Type B pancreatic cell (in vitro differentiated cells): Measurements from ENCODE around the gene SRRD. TPM values are rescaled to one million over a fixed set of nuclear protein-coding genes. Genes with fewer than 3 reads are reported as not detected.

ENCODE experiments used
- DNase-seq: peaks from one replicate; pipeline ENCODE4 v3.0.0; 2021; ENCODE audit warnings: mixed read lengths; ENCODE audit not compliant: unreplicated experiment; ENCODE audit errors: extremely low spot score
- H3K27ac Mint-ChIP-seq: 2 replicates; pipeline ENCODE4 v1.8.0; 2021; ENCODE audit warnings: mild to moderate bottlenecking, mixed read lengths
- H3K27me3 Mint-ChIP-seq: 2 replicates; pipeline ENCODE4 v1.8.0; 2021; ENCODE audit warnings: mixed read lengths
- H3K36me3 Mint-ChIP-seq: 2 replicates; pipeline ENCODE4 v1.8.0; 2021; ENCODE audit warnings: mixed read lengths
- H3K4me1 Mint-ChIP-seq: one replicate; pipeline ENCODE4 v1.8.0; 2021; ENCODE audit warnings: mixed read lengths; ENCODE audit not compliant: unreplicated experiment
- H3K4me3 Mint-ChIP-seq: 2 replicates; pipeline ENCODE4 v1.8.0; 2021; ENCODE audit warnings: mild to moderate bottlenecking, mixed read lengths
- H3K9me3 Mint-ChIP-seq: 2 replicates; pipeline ENCODE4 v1.8.0; 2021; ENCODE audit warnings: mixed read lengths
- CTCF ChIP-seq: fragments of 200-600 bp; sonication (generic); conservative IDR thresholded peaks from 2 replicates; pipeline ENCODE4 v1.5.0; 2021; ENCODE audit warnings: antibody characterized with exemption, mild to moderate bottlenecking
- total RNA-seq: library from RNA; stranded (reverse); gene quantifications from 2 replicates; pipeline ENCODE4 v1.2.1, GENCODE V29; 2021; ENCODE audit warnings: low replicate concordance

SRRD gene
- total RNA-seq, 1 donor from 2014 or later: 27.7 TPM

- no peak for TF ChIP-seq CTCF
- Mint-ChIP-seq H3K9me3 (no peaks in the 10 kb centered on the region), H3K4me3 (no peak overlapping the region), H3K27me3 (no peaks in the 10 kb centered on the region), H3K27ac (no peak overlapping the region), H3K36me3 (peaks cover 3% of the 10 kb centered on the region), H3K4me1 (no peaks in the 10 kb centered on the region)
- DNase-seq: no peak
Observed at GRCh38 chr22:26452236-26453016, 31.3 kb upstream of the SRRD start.

- no peak overlapping the region for H3K27ac Mint-ChIP-seq
- no peaks in the 10 kb centered on the region for H3K9me3 Mint-ChIP-seq
- no peak overlapping the region for H3K4me3 Mint-ChIP-seq
- DNase-seq: no peak
- no peak for TF ChIP-seq CTCF
- no peaks in the 10 kb centered on the region for H3K4me1 Mint-ChIP-seq
- H3K27me3 Mint-ChIP-seq: no peaks in the 10 kb centered on the region
- peaks cover 3% of the 10 kb centered on the region for H3K36me3 Mint-ChIP-seq
Observed at GRCh38 chr22:26453216-26453615, 30.5 kb upstream of the SRRD start.

DNA sequence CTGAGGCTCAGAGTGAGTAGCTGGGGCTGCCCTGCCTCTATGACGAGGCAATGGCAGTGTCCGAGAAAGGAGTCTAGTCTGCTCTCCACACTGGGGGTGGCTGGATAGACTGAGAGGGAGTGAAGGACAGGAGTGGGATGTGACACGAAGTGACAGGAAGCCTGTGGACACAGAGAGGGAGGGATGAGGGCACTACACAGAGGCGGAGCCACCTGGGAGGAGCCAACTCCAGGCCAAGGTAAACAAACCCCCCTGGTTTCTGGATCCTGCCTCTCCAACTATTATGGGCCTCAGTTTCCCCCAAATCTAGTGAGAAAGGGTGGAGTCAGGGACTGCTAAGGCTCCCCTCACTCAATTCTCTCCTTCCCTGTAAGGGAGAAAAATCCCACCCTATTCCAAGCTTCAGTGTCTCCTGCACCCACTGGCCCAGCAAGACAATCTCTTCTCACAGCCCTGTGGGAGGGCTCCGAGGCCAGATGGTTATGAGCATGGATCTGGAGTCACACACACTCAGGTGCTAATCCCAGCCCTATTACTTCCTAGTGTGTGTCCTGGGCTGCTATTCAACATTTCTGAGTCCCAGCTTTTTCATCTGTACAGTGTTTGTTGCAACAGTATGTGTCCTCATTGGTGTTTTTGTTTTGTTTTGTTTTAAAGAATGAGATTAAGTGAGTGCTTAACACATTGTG, 29.7 kb upstream of the SRRD start:
- Mint-ChIP-seq H3K36me3 (peaks cover 3% of the 10 kb centered on the region), H3K27me3 (no peaks in the 10 kb centered on the region), H3K4me1 (no peaks in the 10 kb centered on the region), H3K9me3 (no peaks in the 10 kb centered on the region), H3K27ac (no peak overlapping the region), H3K4me3 (no peak overlapping the region)
- TF ChIP-seq CTCF: no peak
- DNase-seq: no peak

GRCh38 chr22:26457661-26458272, 25.9 kb upstream of the SRRD start:
- Mint-ChIP-seq H3K27ac (no peak overlapping the region), H3K4me3 (no peak overlapping the region), H3K9me3 (no peaks in the 10 kb centered on the region), H3K36me3 (no peaks in the 10 kb centered on the region), H3K27me3 (no peaks in the 10 kb centered on the region), H3K4me1 (peaks cover 10% of the 10 kb centered on the region)
- DNase-seq: no peak
- TF ChIP-seq CTCF: no peak

- Mint-ChIP-seq H3K36me3 (peaks cover 4% of the 10 kb centered on the region), H3K4me3 (no peak overlapping the region), H3K9me3 (no peaks in the 10 kb centered on the region), H3K4me1 (peaks cover 18% of the 10 kb centered on the region), H3K27ac (no peak overlapping the region), H3K27me3 (no peaks in the 10 kb centered on the region)
- TF ChIP-seq CTCF: no peak
- no peak for DNase-seq
Observed at GRCh38 chr22:26460202-26460601, 23.5 kb upstream of the SRRD start.
